ENCODE results near the gene GIT2.

GIT2 gene

GRCh38 chr12:109995686-109996482 is at the start of gene GIT2:
Gene GIT2 (minus strand): TSS chr12:109996368. CDS start chr12:109996224, 144 bp downstream.
- TF ChIP-seq ZFP30 (CRISPR knock-in tag; IDR thresholded peaks at IDR 0.05) (no peak), ARNTL (CRISPR knock-in tag; IDR thresholded peaks at IDR 0.05; ENCODE audit: borderline replicate concordance, low read depth) (no peak), ZC3H10 (CRISPR knock-in tag; IDR thresholded peaks at IDR 0.05) (no peak), TCF4 (CRISPR knock-in tag; IDR thresholded peaks at IDR 0.05; ENCODE audit: borderline replicate concordance) (no peak), SNAI2 (CRISPR knock-in tag; IDR thresholded peaks at IDR 0.05) (no peak), GLIS3 (CRISPR knock-in tag; IDR thresholded peaks at IDR 0.05) (no peak), PPARA (CRISPR knock-in tag; IDR thresholded peaks at IDR 0.05; ENCODE audit: borderline replicate concordance) (no peak), ZNF70 (CRISPR knock-in tag; IDR thresholded peaks at IDR 0.05) (no peak), TOX (CRISPR knock-in tag; IDR thresholded peaks at IDR 0.05; ENCODE audit: borderline replicate concordance) (no peak), BACH2 (CRISPR knock-in tag; IDR thresholded peaks at IDR 0.05; ENCODE audit: borderline replicate concordance) (no peak), ZFP3 (CRISPR knock-in tag; IDR thresholded peaks at IDR 0.05) (no peak), CSDC2 (CRISPR knock-in tag; IDR thresholded peaks at IDR 0.05) (no peak), OSR1 (CRISPR knock-in tag; IDR thresholded peaks at IDR 0.05) (no peak), ISL1 (CRISPR knock-in tag; IDR thresholded peaks at IDR 0.05) (no peak), ZNF565 (CRISPR knock-in tag; conservative IDR thresholded peaks at IDR 0.05; ENCODE audit: low read depth) (no peak), ESRRG (CRISPR knock-in tag; IDR thresholded peaks at IDR 0.05) (no peak), CREB5 (CRISPR knock-in tag; IDR thresholded peaks at IDR 0.05; ENCODE audit: low read depth) (no peak)
- TF ChIP-seq, protein P1, sequence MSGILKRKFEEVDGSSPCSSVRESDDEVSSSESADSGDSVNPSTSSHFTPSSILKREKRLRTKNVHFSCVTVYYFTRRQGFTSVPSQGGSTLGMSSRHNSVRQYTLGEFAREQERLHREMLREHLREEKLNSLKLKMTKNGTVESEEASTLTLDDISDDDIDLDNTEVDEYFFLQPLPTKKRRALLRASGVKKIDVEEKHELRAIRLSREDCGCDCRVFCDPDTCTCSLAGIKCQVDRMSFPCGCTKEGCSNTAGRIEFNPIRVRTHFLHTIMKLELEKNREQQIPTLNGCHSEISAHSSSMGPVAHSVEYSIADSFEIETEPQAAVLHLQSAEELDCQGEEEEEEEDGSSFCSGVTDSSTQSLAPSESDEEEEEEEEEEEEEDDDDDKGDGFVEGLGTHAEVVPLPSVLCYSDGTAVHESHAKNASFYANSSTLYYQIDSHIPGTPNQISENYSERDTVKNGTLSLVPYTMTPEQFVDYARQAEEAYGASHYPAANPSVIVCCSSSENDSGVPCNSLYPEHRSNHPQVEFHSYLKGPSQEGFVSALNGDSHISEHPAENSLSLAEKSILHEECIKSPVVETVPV (CRISPR knock-in tag; IDR thresholded peaks at IDR 0.05), result no peak
- TF ChIP-seq, protein P2, sequence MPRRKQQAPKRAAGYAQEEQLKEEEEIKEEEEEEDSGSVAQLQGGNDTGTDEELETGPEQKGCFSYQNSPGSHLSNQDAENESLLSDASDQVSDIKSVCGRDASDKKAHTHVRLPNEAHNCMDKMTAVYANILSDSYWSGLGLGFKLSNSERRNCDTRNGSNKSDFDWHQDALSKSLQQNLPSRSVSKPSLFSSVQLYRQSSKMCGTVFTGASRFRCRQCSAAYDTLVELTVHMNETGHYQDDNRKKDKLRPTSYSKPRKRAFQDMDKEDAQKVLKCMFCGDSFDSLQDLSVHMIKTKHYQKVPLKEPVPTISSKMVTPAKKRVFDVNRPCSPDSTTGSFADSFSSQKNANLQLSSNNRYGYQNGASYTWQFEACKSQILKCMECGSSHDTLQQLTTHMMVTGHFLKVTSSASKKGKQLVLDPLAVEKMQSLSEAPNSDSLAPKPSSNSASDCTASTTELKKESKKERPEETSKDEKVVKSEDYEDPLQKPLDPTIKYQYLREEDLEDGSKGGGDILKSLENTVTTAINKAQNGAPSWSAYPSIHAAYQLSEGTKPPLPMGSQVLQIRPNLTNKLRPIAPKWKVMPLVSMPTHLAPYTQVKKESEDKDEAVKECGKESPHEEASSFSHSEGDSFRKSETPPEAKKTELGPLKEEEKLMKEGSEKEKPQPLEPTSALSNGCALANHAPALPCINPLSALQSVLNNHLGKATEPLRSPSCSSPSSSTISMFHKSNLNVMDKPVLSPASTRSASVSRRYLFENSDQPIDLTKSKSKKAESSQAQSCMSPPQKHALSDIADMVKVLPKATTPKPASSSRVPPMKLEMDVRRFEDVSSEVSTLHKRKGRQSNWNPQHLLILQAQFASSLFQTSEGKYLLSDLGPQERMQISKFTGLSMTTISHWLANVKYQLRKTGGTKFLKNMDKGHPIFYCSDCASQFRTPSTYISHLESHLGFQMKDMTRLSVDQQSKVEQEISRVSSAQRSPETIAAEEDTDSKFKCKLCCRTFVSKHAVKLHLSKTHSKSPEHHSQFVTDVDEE (CRISPR knock-in tag; IDR thresholded peaks at IDR 0.05), result no peak
- ATAC-seq, result peak; percentile 84

DNA sequence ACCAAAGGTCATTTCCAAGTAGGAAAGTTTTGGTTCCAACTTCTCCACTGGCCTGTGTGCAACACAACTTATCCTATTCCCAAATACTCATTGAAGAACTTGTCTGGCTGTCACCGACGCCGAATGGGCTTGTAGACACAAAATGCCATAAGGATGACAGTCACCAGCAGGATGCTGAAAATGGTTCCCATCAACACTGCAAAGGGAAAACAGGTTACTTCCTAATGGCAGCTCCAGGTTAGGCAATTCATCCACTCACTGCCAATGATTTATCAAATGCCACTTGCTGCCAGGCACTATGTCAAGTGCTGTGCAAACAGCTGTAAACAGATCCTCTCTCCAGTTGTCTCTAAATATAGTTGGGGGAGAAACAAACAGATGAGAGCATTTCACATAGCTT is 46.1 kb upstream of the GIT2 start:
- ATAC-seq, result no peak
- TF ChIP-seq ZFP30 (CRISPR knock-in tag; IDR thresholded peaks at IDR 0.05) (no peak), ZNF565 (CRISPR knock-in tag; conservative IDR thresholded peaks at IDR 0.05; ENCODE audit: low read depth) (no peak), TCF4 (CRISPR knock-in tag; IDR thresholded peaks at IDR 0.05; ENCODE audit: borderline replicate concordance) (no peak), ZNF70 (CRISPR knock-in tag; IDR thresholded peaks at IDR 0.05) (no peak), CREB5 (CRISPR knock-in tag; IDR thresholded peaks at IDR 0.05; ENCODE audit: low read depth) (no peak), TOX (CRISPR knock-in tag; IDR thresholded peaks at IDR 0.05; ENCODE audit: borderline replicate concordance) (no peak), GLIS3 (CRISPR knock-in tag; IDR thresholded peaks at IDR 0.05) (no peak), PATZ1 (CRISPR knock-in tag; IDR thresholded peaks at IDR 0.05; ENCODE audit: borderline replicate concordance) (no peak), RARB (CRISPR knock-in tag; IDR thresholded peaks at IDR 0.05) (no peak), ZNF8 (CRISPR knock-in tag; IDR thresholded peaks at IDR 0.05) (no peak), PPARA (CRISPR knock-in tag; IDR thresholded peaks at IDR 0.05; ENCODE audit: borderline replicate concordance) (no peak), OSR1 (CRISPR knock-in tag; IDR thresholded peaks at IDR 0.05) (no peak), CSDC2 (CRISPR knock-in tag; IDR thresholded peaks at IDR 0.05) (no peak), ZFP3 (CRISPR knock-in tag; IDR thresholded peaks at IDR 0.05) (no peak), ARNTL (CRISPR knock-in tag; IDR thresholded peaks at IDR 0.05; ENCODE audit: borderline replicate concordance, low read depth) (no peak)
- TF ChIP-seq, protein P3, sequence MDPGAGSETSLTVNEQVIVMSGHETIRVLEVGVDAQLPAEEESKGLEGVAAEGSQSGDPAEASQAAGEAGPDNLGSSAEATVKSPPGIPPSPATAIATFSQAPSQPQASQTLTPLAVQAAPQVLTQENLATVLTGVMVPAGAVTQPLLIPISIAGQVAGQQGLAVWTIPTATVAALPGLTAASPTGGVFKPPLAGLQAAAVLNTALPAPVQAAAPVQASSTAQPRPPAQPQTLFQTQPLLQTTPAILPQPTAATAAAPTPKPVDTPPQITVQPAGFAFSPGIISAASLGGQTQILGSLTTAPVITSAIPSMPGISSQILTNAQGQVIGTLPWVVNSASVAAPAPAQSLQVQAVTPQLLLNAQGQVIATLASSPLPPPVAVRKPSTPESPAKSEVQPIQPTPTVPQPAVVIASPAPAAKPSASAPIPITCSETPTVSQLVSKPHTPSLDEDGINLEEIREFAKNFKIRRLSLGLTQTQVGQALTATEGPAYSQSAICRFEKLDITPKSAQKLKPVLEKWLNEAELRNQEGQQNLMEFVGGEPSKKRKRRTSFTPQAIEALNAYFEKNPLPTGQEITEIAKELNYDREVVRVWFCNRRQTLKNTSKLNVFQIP (CRISPR knock-in tag; IDR thresholded peaks at IDR 0.05; ENCODE audit: borderline replicate concordance, low read depth), result no peak
- TF ChIP-seq, protein P1 (CRISPR knock-in tag; IDR thresholded peaks at IDR 0.05), result no peak

Measured in SK-N-SH treated with all-trans-retinoic acid at 6 μM for 48 hours (cell line).